Stimulated activated CD4-positive, alpha-beta T cell treated with anti-CD3 and anti-CD28 coated beads, Interleukin-1b, Interleukin-23, amount 100 ng/mL, for 1 hour (primary cell): ENCODE results near the gene MC2R.
"Not testable (repeated sequence)": the region's sequence is repeated elsewhere in the genome, so short reads cannot be mapped to it uniquely, and the experiment has no call there.

Source experiments
- DNase-seq, 2 donors: peaks; one replicate each; pipeline ENCODE4 v3.0.0-alpha.2; 2020; ENCODE audit warnings: low read depth in 2 of 2

MC2R gene

DNA sequence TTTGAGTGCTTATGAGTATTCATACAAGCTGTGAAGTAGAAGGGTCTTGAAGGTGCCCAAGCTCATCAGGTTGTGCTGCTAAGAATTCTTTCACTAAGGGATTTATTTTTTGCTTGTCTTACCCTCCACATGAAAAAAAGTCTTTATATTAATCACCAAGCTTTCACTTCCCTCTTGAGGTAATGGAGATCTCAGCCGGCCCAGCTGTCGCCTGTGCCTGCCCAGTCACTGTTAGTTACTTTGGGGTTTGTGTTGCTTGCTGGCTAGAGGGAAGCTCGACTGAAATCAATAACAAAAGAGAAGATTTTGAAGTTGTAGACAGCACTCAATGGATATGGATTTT lies 21.9 kb downstream of the MC2R start:
- DNase-seq = no peak

DNA sequence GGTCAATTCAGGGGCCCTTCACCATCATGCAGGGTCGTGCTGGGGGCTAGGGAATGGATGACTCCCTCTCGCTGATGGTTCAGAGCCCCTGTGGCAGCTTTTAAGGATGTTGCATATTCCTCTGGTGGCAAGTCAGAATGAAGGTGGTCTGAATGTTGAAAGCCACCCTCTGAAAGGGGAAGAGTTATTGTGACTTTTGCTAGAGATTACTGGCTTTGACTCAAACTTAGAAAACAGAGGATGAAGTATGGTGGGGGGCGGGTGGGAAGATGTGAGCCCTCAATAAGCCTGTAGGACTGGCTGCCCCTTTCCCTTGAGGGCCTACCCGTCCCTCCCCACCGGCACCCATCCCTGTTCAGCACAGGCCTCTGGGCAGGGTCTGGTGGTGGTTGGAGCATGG lies 23.2 kb downstream of the MC2R start:
- DNase-seq = no peak

DNA sequence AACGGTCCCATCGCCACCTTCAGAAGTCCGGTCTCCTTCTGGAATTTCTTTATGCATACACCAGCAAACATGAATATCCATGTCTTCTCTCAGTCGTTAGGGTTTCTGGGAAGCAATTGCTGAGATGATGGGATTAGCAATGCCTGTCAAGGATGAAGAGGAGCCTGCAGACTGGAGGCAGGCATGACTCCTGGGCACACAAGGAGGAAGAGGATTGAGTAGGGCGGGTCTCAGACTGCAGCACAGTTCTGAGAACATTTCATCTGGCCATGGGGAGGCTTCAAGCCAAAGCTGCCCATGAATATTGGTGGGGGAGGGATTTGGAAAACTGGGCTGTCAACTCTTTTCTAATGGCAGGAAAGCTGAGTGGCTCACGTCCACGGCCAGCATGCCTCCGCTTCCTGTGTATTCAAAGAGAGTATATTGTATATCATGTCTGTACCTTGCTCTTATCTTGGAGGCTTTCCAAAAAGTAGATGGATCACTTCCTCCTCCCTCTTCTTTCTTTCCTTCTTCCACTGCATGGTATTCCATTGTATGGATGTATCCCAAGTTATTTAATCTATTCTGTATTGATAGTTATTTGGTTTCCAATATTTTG lies 24.5 kb downstream of the MC2R start:
- no peak for DNase-seq

DNA sequence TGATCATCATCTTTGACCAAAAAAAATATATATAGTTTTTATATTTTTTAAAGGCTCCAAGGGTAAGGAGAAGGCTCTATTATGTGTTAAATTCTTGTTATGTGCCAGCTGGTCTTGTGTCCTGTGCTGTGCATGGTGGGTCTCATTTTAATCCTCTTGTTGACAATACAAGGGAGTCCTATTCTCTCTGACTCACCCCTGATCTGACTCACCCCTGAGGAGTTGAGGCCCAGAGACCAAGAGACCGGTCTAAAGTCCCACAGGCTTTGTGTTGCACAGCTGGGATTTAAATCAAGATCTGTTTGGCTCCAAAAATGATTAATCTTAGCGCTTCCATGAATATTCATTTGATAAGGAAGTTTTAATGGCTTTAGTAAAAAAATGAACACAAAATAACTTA lies 25.7 kb downstream of the MC2R start:
- no peak for DNase-seq

- DNase-seq = no peak
These were observed 27.1 kb downstream of the MC2R start for GRCh38 chr18:13888191-13888716.

DNA sequence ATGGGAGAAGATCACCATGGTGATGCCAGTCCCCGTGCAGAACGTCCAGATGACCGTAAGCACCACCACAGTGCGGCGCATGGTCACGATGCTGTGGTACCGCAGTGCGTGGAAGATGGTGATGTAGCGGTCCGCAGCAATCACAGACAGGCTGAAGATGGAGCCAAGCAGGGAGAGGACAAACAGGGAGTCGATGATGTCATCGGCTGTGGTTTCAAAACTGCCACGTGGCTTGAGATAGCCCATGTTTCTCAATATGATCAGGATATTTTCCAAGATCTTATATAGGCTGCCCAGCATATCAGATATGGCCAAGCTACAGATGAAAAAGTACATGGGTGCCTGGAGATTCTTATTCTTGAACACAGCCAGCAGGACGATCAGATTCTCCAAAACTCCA lies 30.3 kb downstream of the MC2R start:
- DNase-seq = no peak

DNA sequence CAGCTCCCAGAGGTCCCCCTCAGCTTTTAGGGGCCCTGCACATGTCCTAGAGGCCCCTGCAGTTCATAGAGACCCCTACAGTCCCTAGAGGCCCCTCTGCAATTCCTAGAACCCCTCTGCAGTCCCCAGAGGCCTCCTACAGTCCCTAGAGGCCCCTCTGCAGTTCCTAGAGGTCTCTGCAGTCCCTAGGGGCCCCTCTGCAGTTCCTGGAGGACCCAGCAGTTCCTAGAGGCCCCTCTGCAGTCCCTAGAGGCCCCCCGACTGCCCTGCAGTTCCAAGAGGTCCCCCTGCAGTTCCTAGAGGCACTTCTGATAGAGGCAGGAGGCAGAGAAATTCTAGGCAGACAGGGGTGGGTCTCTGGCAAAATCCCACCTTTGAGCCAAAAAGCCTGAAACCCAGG lies 35.4 kb downstream of the MC2R start:
- DNase-seq = no peak

DNA sequence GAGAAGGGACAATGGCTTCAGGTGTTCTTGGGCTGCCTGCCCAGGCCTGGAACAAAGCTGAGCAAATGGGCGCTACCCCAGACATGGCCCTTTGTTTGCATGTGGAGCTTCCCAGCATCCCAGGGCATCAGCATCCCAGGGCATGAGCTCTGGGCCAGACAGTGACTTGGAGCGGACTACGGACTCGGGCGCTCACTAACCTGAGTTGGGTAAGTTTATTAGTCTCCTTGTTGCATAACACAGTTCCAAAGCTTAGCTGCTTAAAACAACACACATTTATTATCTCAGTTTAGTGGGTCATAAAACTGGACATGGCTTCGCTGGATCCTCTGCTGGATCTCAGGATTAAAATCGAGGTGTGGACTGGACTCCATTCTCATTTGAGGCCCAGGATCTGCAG lies 35.8 kb downstream of the MC2R start:
- no peak for DNase-seq

DNA sequence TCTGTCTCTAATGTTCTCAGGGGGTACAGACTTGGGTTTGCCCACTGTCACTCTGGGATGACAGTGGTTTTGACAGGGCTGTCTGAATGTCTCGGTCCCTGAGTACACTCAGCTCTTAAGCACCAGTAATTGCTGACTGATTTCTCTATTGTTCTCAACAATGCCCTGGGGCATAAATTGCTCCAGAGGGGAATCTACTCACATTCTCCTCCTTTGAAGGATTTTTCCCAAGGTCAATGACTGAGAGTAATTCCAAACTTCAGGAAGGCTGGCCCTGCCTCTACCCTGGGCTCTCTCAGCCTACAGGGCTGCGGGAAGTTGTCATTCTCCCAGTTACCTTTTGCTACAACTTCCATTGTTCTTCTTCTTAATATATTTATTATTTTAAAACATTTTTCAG lies 36.5 kb downstream of the MC2R start:
- DNase-seq = no peak

DNA sequence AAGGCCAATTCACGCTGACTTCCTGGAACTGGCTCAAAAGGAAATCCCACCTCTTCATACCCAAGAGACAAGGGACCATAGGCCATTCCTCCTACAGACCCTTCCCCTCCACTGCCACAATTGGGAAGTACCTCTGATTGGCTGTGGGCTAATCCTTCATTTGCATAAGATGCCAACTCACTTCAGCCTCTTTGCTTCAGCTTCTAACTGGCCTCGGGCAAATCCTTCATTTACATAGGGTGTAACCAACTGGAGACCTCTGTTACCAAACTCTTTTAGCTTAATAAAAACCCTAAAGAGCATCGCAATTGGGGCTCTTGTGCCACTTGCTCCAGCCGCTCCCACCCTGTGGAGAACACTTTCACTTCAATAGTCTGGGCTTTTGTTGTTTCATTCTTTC lies 38.2 kb downstream of the MC2R start:
- no peak for DNase-seq

GRCh38 chr18:13874558-13874957 lies 40.8 kb downstream of the MC2R start:
- DNase-seq = no peak

GRCh38 chr18:13872932-13873331 lies 42.4 kb downstream of the MC2R start:
- DNase-seq = no peak

GRCh38 chr18:13872373-13872772 lies 43.0 kb downstream of the MC2R start:
- DNase-seq = no peak

DNA sequence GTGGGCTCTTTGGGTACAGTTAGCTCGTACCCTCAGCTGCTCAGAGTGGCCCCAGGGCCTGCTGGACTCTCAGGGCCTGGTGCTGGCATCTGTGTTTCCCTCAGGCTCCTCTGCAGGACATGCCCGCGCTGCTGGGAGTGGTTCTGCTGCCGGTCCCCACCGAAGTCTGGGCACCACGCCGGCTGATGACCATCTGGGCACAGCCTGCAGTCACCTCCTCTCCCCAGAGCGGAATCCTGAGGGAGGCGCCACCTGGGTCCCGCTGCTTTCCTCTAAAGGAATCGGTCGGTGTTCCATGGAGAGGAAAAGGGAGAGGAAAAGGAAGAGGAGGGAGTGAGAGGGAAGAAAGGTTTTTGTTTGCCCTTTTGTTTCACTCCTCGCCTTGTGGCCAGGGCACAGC lies 43.6 kb downstream of the MC2R start:
- DNase-seq = no peak

GRCh38 chr18:13868501-13869271 lies 46.6 kb downstream of the MC2R start:
- no peak for DNase-seq

- DNase-seq = not testable (repeated sequence)
These were observed 52.4 kb downstream of the MC2R start for GRCh38 chr18:13862898-13863297.

DNA sequence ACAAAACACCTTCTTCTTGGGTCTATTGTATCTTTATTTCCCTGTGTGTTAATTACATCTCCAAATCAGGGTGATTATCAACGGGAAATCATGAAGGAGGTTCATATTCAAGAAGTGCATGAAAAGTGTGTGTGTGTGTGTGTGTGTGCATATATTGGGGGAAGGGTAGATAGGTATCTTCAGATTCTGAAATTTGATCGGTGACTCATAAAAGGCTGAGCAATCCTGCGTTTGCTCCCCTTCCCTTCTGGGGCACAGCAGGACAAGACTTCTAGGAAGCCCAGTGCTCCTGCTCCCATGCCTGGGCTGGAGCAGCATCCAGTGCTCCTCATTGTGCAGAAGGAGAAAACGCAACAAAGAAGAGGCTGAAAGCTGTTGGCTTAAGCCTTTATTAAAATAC lies 65.5 kb downstream of the MC2R start:
- DNase-seq = no peak

GRCh38 chr18:13836559-13836958 lies 78.8 kb downstream of the MC2R start:
- DNase-seq = no peak

GRCh38 chr18:13835202-13835601 lies 80.1 kb downstream of the MC2R start:
- no peak for DNase-seq

- DNase-seq = no peak
These were observed 80.8 kb downstream of the MC2R start for GRCh38 chr18:13834496-13835015.
